Lower lobe of right lung (tissue), 2 donors: ENCODE data around the gene MAP2. TPM values are rescaled to one million over a fixed set of nuclear protein-coding genes. Genes with fewer than 3 reads are reported as not detected.

Source experiments
- ATAC-seq, 2 donors: fragments of 200-7000 bp; cut with Tn5 transposase; one replicate each; pipeline ENCODE4 v1.9.1; 2020 to 2022; ENCODE audit warnings: mild to moderate bottlenecking in 2 of 2, moderate library complexity in 2 of 2
- DNase-seq: peaks from one replicate; pipeline ENCODE4 v3.0.0-alpha.2; 2020
- H3K27ac ChIP-seq: fragments of 200-600 bp; one replicate; pipeline ENCODE4 v1.8.0; 2022
- H3K27me3 ChIP-seq: fragments of 200-600 bp; one replicate; pipeline ENCODE4 v1.8.0; 2022; ENCODE audit warnings: low read depth
- H3K36me3 ChIP-seq: fragments of 200-600 bp; one replicate; pipeline ENCODE4 v1.8.0; 2022; ENCODE audit warnings: mild to moderate bottlenecking
- H3K4me1 ChIP-seq: fragments of 200-600 bp; one replicate; pipeline ENCODE4 v1.8.0; 2022
- H3K4me3 ChIP-seq: fragments of 200-600 bp; one replicate; pipeline ENCODE4 v1.8.0; 2022; ENCODE audit warnings: mild to moderate bottlenecking
- H3K9me3 ChIP-seq: fragments of 200-600 bp; one replicate; pipeline ENCODE4 v1.8.0; 2022
- CTCF ChIP-seq: fragments of 200-600 bp; IDR thresholded peaks from one replicate; pipeline ENCODE4 v1.8.0; 2022; ENCODE audit warnings: antibody characterized with exemption, mild to moderate bottlenecking
- intact Hi-C: fragments of 100-400 bp; cut with DNase I; formaldehyde crosslinking; loops from one replicate; pipeline ENCODE4 v1.11.0; 2022
- total RNA-seq: library from RNA; stranded (reverse); fragmentation: NEBNext Ultra II Directional; extraction: Animal tissue kit (Norgen Biotek cat#: 25700); gene quantifications from one replicate; pipeline ENCODE4 v1.2.1, GENCODE V29; 2021
- donor health status: DM: no; HTN: yes; CAD: no; lungs with severe emphysema.

The MAP2 gene
- total RNA-seq, 1 donor from 2014 or later = 22.6 TPM

- no peaks in the 10 kb centered on the region for H3K4me1 ChIP-seq
- intact Hi-C loops = no loop called here
- no peak overlapping the region for H3K27ac ChIP-seq
- ATAC-seq = no peak
- no peaks in the 10 kb centered on the region for H3K36me3 ChIP-seq
- H3K27me3 ChIP-seq = no peaks in the 10 kb centered on the region
- H3K4me3 ChIP-seq = no peak overlapping the region
- DNase-seq = no peak
- H3K9me3 ChIP-seq = no peaks in the 10 kb centered on the region
- TF ChIP-seq CTCF = no peak
Measured at GRCh38 chr2:209582281-209582680, 158.4 kb downstream of the MAP2 start.

- Histone ChIP-seq H3K36me3 (no peaks in the 10 kb centered on the region), H3K9me3 (no peaks in the 10 kb centered on the region), H3K4me1 (no peaks in the 10 kb centered on the region), H3K27ac (no peak overlapping the region), H3K4me3 (no peak overlapping the region), H3K27me3 (no peaks in the 10 kb centered on the region)
- TF ChIP-seq CTCF = no peak
- ATAC-seq (no peak), DNase-seq (no peak)
- intact Hi-C loops = no loop called here
Measured at GRCh38 chr2:209584472-209584871, 160.6 kb downstream of the MAP2 start.

- ATAC-seq (no peak), DNase-seq (no peak)
- Histone ChIP-seq H3K9me3 (no peaks in the 10 kb centered on the region), H3K27ac (no peak overlapping the region), H3K4me3 (no peak overlapping the region), H3K4me1 (no peaks in the 10 kb centered on the region), H3K36me3 (no peaks in the 10 kb centered on the region), H3K27me3 (no peaks in the 10 kb centered on the region)
- intact Hi-C loops = no loop called here
- no peak for TF ChIP-seq CTCF
Measured at GRCh38 chr2:209584915-209585314, 161.1 kb downstream of the MAP2 start.

DNA sequence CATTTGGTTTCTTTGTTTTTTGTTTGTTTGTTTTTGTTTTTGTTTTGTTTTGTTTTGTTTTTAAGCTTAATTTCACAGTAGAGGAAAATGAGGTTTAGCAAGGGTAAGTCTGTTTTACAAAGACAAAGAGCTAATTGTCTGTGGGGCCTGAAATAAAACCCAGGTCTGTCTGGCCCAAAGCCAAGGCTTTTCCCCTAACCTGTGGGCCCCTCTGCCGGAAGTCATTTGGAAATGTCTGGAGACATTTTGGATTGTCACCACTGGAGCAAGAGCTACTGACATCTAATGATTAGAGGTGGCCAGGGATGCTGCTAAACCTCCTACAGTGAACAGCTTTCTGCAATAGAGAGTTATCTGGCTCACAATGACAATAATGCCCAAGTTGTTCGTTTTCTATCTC lies 167.2 kb downstream of the MAP2 start:
- Histone ChIP-seq H3K4me1 (no peaks in the 10 kb centered on the region), H3K4me3 (no peak overlapping the region), H3K36me3 (no peaks in the 10 kb centered on the region), H3K27ac (no peak overlapping the region), H3K9me3 (no peaks in the 10 kb centered on the region), H3K27me3 (no peaks in the 10 kb centered on the region)
- ATAC-seq (no peak), DNase-seq (no peak)
- intact Hi-C loops = no loop called here
- no peak for TF ChIP-seq CTCF

DNA sequence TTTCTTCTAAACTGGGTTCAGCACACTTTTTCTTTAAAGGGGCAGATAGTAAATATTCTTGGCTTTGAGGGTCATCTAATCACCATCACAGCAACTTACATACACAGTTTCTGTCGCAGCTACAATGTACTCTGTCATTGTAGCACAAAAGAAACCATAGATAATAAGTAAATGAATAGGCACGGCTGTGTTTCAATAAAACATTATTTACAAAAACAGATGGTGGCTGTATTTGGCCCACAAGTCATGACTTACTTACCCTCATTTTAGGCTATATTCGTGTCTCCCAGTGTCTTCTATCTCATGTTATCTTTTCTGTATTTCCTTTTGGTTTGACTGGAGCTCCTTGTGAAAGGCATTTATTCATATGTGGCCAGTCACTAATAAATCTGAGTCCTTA lies 168.3 kb downstream of the MAP2 start:
- H3K36me3 ChIP-seq = no peaks in the 10 kb centered on the region
- H3K27ac ChIP-seq = no peak overlapping the region
- DNase-seq = no peak
- intact Hi-C loops = no loop called here
- no peaks in the 10 kb centered on the region for H3K27me3 ChIP-seq
- no peak for ATAC-seq
- H3K4me3 ChIP-seq = no peak overlapping the region
- H3K9me3 ChIP-seq = no peaks in the 10 kb centered on the region
- TF ChIP-seq CTCF = no peak
- H3K4me1 ChIP-seq = no peaks in the 10 kb centered on the region

DNA sequence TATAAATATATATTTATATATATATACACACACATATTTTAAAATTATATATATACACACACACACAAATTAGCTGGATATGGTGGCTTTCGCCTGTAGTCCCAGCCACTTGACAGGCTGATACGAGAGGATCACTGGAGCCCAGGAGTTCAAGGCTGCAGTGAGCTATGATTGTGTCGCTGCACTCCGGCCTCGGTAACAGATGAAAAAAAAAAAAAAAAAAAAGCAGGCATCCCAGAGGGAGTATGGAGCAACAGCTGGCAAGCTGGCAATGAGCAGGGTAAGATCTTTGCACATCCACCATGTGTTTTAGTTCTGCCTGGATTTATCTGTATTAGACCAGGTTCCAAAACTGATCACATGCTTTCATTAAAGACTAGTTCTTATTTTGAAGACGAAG lies 170.1 kb downstream of the MAP2 start:
- intact Hi-C loops = no loop called here
- no peaks in the 10 kb centered on the region for H3K36me3 ChIP-seq
- H3K27me3 ChIP-seq = no peaks in the 10 kb centered on the region
- TF ChIP-seq CTCF = no peak
- ATAC-seq = no peak
- no peaks in the 10 kb centered on the region for H3K9me3 ChIP-seq
- no peaks in the 10 kb centered on the region for H3K4me1 ChIP-seq
- H3K4me3 ChIP-seq = no peak overlapping the region
- DNase-seq = no peak
- H3K27ac ChIP-seq = no peak overlapping the region
